Measurements from ENCODE around the gene DLK2. TPM values are rescaled to one million over a fixed set of nuclear protein-coding genes. Genes with fewer than 3 reads are reported as not detected.

The DLK2 gene
- total and polyA plus RNA-seq, 2 of the 13 experiments (the other 11 are each of a cell fraction or from before 2014, with no cell fraction given) = 1.2 to 3.8 TPM

GRCh38 chr6:43477235-43478007, 22.1 kb upstream of the DLK2 start, which contains the start of gene TJAP1 (continued):
- TF ChIP-seq ZNF609 (CRISPR knock-in tag; IDR thresholded peaks at IDR 0.05; ENCODE audit: borderline replicate concordance) = peak; percentile 63; the same call in 1 of the 2 replicates
- no peak for TF ChIP-seq CBX2 (IDR thresholded peaks at IDR 0.05; ENCODE audit: low read depth, low read length)
- no peak for TF ChIP-seq CBX2 (CRISPR knock-in tag; IDR thresholded peaks at IDR 0.05; ENCODE audit: low read depth)
- no peak for TF ChIP-seq ZIK1 (CRISPR knock-in tag; IDR thresholded peaks at IDR 0.05; ENCODE audit: borderline replicate concordance, low read depth)
- no peak; the same call in 1 of the 2 replicates for TF ChIP-seq SP2 (CRISPR knock-in tag; IDR thresholded peaks at IDR 0.05)
- 0 out of 2 replicates have a peak, but pooled peaks have one; percentile 53 for TF ChIP-seq ZNF251 (CRISPR knock-in tag; IDR thresholded peaks at IDR 0.05)
- TF ChIP-seq YEATS2 (CRISPR knock-in tag; IDR thresholded peaks at IDR 0.05; ENCODE audit: borderline replicate concordance) = peak; percentile 84
- TF ChIP-seq CHCHD3 (CRISPR knock-in tag; IDR thresholded peaks at IDR 0.05) = no peak
- TF ChIP-seq ZKSCAN8 (CRISPR knock-in tag; IDR thresholded peaks at IDR 0.05; ENCODE audit: borderline replicate concordance) = no peak
- no peak for TF ChIP-seq SYNCRIP (IDR thresholded peaks at IDR 0.05; ENCODE audit: insufficient read depth, low read depth, low read length)
- TF ChIP-seq TFDP1 (CRISPR knock-in tag; IDR thresholded peaks at IDR 0.05; ENCODE audit: borderline replicate concordance) = peak; percentile 93
- TF ChIP-seq SNAPC5 (CRISPR knock-in tag; IDR thresholded peaks at IDR 0.05; ENCODE audit: borderline replicate concordance) = no peak
- TF ChIP-seq TEAD3 (CRISPR knock-in tag; optimal IDR thresholded peaks at IDR 0.05; ENCODE audit: borderline replicate concordance) = peak; percentile 46
- no peak for TF ChIP-seq MYNN (CRISPR knock-in tag; IDR thresholded peaks at IDR 0.05; ENCODE audit: low read depth)
- no peak for TF ChIP-seq TBP (CRISPR knock-in tag; IDR thresholded peaks at IDR 0.05)
- TF ChIP-seq MED13 (CRISPR knock-in tag; IDR thresholded peaks at IDR 0.05) = no peak
- TF ChIP-seq RAD21 (CRISPR knock-in tag; IDR thresholded peaks at IDR 0.05) = no peak
- TF ChIP-seq ATF3 (CRISPR knock-in tag; IDR thresholded peaks at IDR 0.05) = no peak
- no peak for TF ChIP-seq PBX2 (CRISPR knock-in tag; IDR thresholded peaks at IDR 0.05)
- TF ChIP-seq KMT2A (CRISPR knock-in tag; IDR thresholded peaks at IDR 0.05) = 0 out of 2 replicates have a peak, but pooled peaks have one; percentile 29
- TF ChIP-seq ONECUT2 (CRISPR knock-in tag; IDR thresholded peaks at IDR 0.05) = no peak
- TF ChIP-seq NFRKB (IDR thresholded peaks at IDR 0.05) = peak; percentile 48; the same call in 1 of the 2 replicates
- peak; percentile 68 for TF ChIP-seq TGIF2 (CRISPR knock-in tag; IDR thresholded peaks at IDR 0.05)
- TF ChIP-seq KDM5B (CRISPR knock-in tag; IDR thresholded peaks at IDR 0.05; ENCODE audit: borderline replicate concordance) = peak; percentile 75; the same call in 1 of the 2 replicates
